Tibial nerve (tissue), 4 donors: ENCODE data around the gene ZNF618. TPM values are rescaled to one million over a fixed set of nuclear protein-coding genes. Genes with fewer than 3 reads are reported as not detected.

Source experiments
- DNase-seq, 2 donors: peaks; one replicate each; pipeline ENCODE4 v3.0.0-alpha.2; 2019; ENCODE audit warnings: low spot score in 2 of 2
- H3K27ac ChIP-seq, 4 donors: fragments of 200-600 bp; sonication (generic) in 3 of 4; one replicate each; pipeline ENCODE4 v1.5.1; 2017 to 2019; ENCODE audit warnings: mild to moderate bottlenecking in 1 of 4
- H3K27me3 ChIP-seq, 2 donors: fragments of 200-600 bp; sonication (generic) in 1 of 2; one replicate each; pipeline versions ENCODE4 v1.5.1 to v1.6.0; 2017 to 2019
- H3K36me3 ChIP-seq, 3 donors: fragments of 200-600 bp; sonication (generic); one replicate each; pipeline ENCODE4 v1.5.1; 2018 to 2019
- H3K4me1 ChIP-seq, 4 donors: fragments of 200-600 bp; sonication (generic) in 3 of 4; one replicate each; pipeline ENCODE4 v1.5.1; 2017 to 2019
- H3K4me3 ChIP-seq, 4 donors: fragments of 200-600 bp; sonication (generic) in 3 of 4; one replicate each; pipeline ENCODE4 v1.5.1; 2017 to 2019; ENCODE audit warnings: mild to moderate bottlenecking in 1 of 4, moderate library complexity in 1 of 4
- H3K9me3 ChIP-seq, 4 donors: fragments of 200-600 bp; sonication (generic) in 3 of 4; one replicate each; pipeline ENCODE4 v1.5.1; 2017 to 2019
- CTCF ChIP-seq, 5 experiments: fragments of 200-600 bp in 3 of 5; fragments of 450-650 bp in 2 of 5; sonication (generic) in 3 of 5; IDR thresholded peaks; one replicate each; pipeline ENCODE4 v1.5.1; 2016 to 2019; ENCODE audit warnings: antibody characterized with exemption in 5 of 5, mild to moderate bottlenecking in 3 of 5, moderate library complexity in 2 of 5
- EP300 ChIP-seq, 2 donors: sonication (generic); formaldehyde crosslinking; IDR thresholded peaks; one replicate each; pipeline ENCODE4 v1.6.1; 2017; ENCODE audit warnings: antibody characterized with exemption in 2 of 2, mild to moderate bottlenecking in 1 of 2
- POLR2A ChIP-seq, 2 donors: fragments of 450-650 bp; IDR thresholded peaks; one replicate each; pipeline ENCODE4 v1.6.1; 2017; ENCODE audit warnings: antibody characterized with exemption in 2 of 2, mild to moderate bottlenecking in 2 of 2, moderate library complexity in 2 of 2
- WGBS, 2 donors: methylation state at CpG; one replicate each; pipeline ENCODE4 v1.1.5; 2018; 5-methylcytosine and 5-hydroxymethylcytosine counted together
- total RNA-seq, 4 donors: library from RNA; depleted of rRNA; stranded (reverse); fragments of >200 nt; gene quantifications; one replicate each; pipeline ENCODE4 v1.1.0, GENCODE V29; 2016

The ZNF618 gene
- total RNA-seq, 4 donors from 2014 or later: 7.3 to 11.6 (median 9.0) TPM

- WGBS, 2 donors: 78% methylated on average over 4 of the region's 4 CpGs
- H3K4me3 ChIP-seq: no peak overlapping the region
- H3K36me3 ChIP-seq: peaks cover 0 to 46% (median 0%) of the 10 kb centered on the region in 3 donors
- peaks cover 0 to 5% (median 0%) of the 10 kb centered on the region in 4 donors for H3K4me1 ChIP-seq
- no peaks in the 10 kb centered on the region for H3K27me3 ChIP-seq
- TF ChIP-seq CTCF (IDR thresholded peaks at IDR 0.05) (no peak), POLR2A (IDR thresholded peaks at IDR 0.05) (no peak)
- peaks cover 0 to 9% (median 0%) of the 10 kb centered on the region in 4 donors for H3K9me3 ChIP-seq
- H3K27ac ChIP-seq: no peak overlapping the region
- no peak for DNase-seq
Observed at GRCh38 chr9:114058688-114059046, 182.6 kb downstream of the ZNF618 start.

GRCh38 chr9:114059047-114059803 is 183.1 kb downstream of the ZNF618 start:
- Histone ChIP-seq H3K27me3 (no peaks in the 10 kb centered on the region), H3K4me3 (no peak overlapping the region), H3K4me1 (peaks cover 0 to 5% (median 0%) of the 10 kb centered on the region in 4 donors), H3K27ac (no peak overlapping the region), H3K36me3 (peaks cover 0 to 40% (median 0%) of the 10 kb centered on the region in 3 donors), H3K9me3 (peaks cover 0 to 12% (median 0%) of the 10 kb centered on the region in 4 donors)
- TF ChIP-seq POLR2A (IDR thresholded peaks at IDR 0.05): no peak
- no peak for TF ChIP-seq EP300 (IDR thresholded peaks at IDR 0.05)
- TF ChIP-seq CTCF (IDR thresholded peaks at IDR 0.05): no peak
- WGBS, 2 donors: 40 to 52% methylated on average over 6 to 7 of the region's 8 CpGs
- no peak for DNase-seq

GRCh38 chr9:114060070-114060469 is 184.0 kb downstream of the ZNF618 start:
- no peak for TF ChIP-seq CTCF (IDR thresholded peaks at IDR 0.05)
- TF ChIP-seq EP300 (IDR thresholded peaks at IDR 0.05): no peak
- TF ChIP-seq POLR2A (IDR thresholded peaks at IDR 0.05): no peak
- DNase-seq: no peak
- Histone ChIP-seq H3K27ac (no peak overlapping the region), H3K9me3 (peaks cover 0 to 17% (median 0%) of the 10 kb centered on the region in 4 donors), H3K4me3 (no peak overlapping the region), H3K4me1 (peaks cover 0 to 5% (median 0%) of the 10 kb centered on the region in 4 donors), H3K36me3 (peaks cover 0 to 36% (median 0%) of the 10 kb centered on the region in 3 donors), H3K27me3 (no peaks in the 10 kb centered on the region)
- WGBS, 2 donors: 82 to 86% methylated on average over 8 of the region's 8 CpGs

- no peak for DNase-seq
- Histone ChIP-seq H3K27ac (no peak overlapping the region), H3K36me3 (peaks cover 0 to 34% (median 0%) of the 10 kb centered on the region in 3 donors), H3K9me3 (peaks cover 0 to 17% (median 0%) of the 10 kb centered on the region in 4 donors), H3K27me3 (no peaks in the 10 kb centered on the region), H3K4me3 (no peak overlapping the region), H3K4me1 (peaks cover 0 to 5% (median 0%) of the 10 kb centered on the region in 4 donors)
- TF ChIP-seq EP300 (IDR thresholded peaks at IDR 0.05) (no peak), POLR2A (IDR thresholded peaks at IDR 0.05) (no peak)
- WGBS, 2 donors: 61 to 81% methylated on average over 8 to 9 of the region's 9 CpGs
Observed at GRCh38 chr9:114060711-114061110, 184.6 kb downstream of the ZNF618 start.

- peaks cover 0 to 20% (median 0%) of the 10 kb centered on the region in 4 donors for H3K9me3 ChIP-seq
- no peak overlapping the region for H3K4me3 ChIP-seq
- H3K4me1 ChIP-seq: peaks cover 0 to 5% (median 0%) of the 10 kb centered on the region in 4 donors
- no peaks in the 10 kb centered on the region for H3K27me3 ChIP-seq
- peaks cover 0 to 33% (median 0%) of the 10 kb centered on the region in 3 donors for H3K36me3 ChIP-seq
- H3K27ac ChIP-seq: no peak overlapping the region
- DNase-seq: no peak
- WGBS, 2 donors: 93 to 94% methylated on average over 12 of the region's 12 CpGs
- no peak for TF ChIP-seq EP300 (IDR thresholded peaks at IDR 0.05)
Observed at GRCh38 chr9:114061292-114061691, 185.2 kb downstream of the ZNF618 start.

- Histone ChIP-seq H3K9me3 (peaks cover 0 to 24% (median 0%) of the 10 kb centered on the region in 4 donors), H3K27ac (no peak overlapping the region), H3K36me3 (peaks cover 0 to 26% (median 0%) of the 10 kb centered on the region in 3 donors), H3K4me3 (no peak overlapping the region), H3K27me3 (no peaks in the 10 kb centered on the region), H3K4me1 (peaks cover 0 to 5% (median 0%) of the 10 kb centered on the region in 4 donors)
- no peak for TF ChIP-seq EP300 (IDR thresholded peaks at IDR 0.05)
- TF ChIP-seq CTCF (IDR thresholded peaks at IDR 0.05): no peak
- no peak for DNase-seq
- 61 to 65% methylated on average over 4 of the region's 4 CpGs for WGBS, 2 donors
Observed at GRCh38 chr9:114061830-114062474, 185.8 kb downstream of the ZNF618 start.
